A549 (cell line): ENCODE data around the gene CUL1. TPM values are rescaled to one million over a fixed set of nuclear protein-coding genes. Genes with fewer than 3 reads are reported as not detected.
A peak's percentile ranks its signal among the peaks of the same experiment; 100 is the strongest.
"Not testable (repeated sequence)": the region's sequence is repeated elsewhere in the genome, so short reads cannot be mapped to it uniquely, and the experiment has no call there.

ENCODE experiments used
- ATAC-seq, 2 experiments: fragments of 200-7000 bp in 1 of 2; fragments of >200 bp in 1 of 2; cut with Nextera tagmentation in 1 of 2; cut with Tn5 transposase in 1 of 2; 3 replicates each; pipeline versions ENCODE4 v1.8.0 to v1.9.1; 2018 to 2020; ENCODE audit warnings: mild to moderate bottlenecking in 1 of 2, moderate library complexity in 1 of 2
- CTCF ChIA-PET: fragments of 300-600 bp; sonication (Branson Sonifier 250); formaldehyde crosslinking; extraction: SDS; loops from one replicate; lab custom pipeline; 2021; ENCODE audit warnings: antibody characterized with exemption, inconsistent platforms; lab: Yijun Ruan, JAX
- POLR2A ChIA-PET: fragments of 350-600 bp; formaldehyde crosslinking; extraction: SDS; loops from one replicate; lab custom pipeline; 2021; ENCODE audit warnings: antibody characterized with exemption, inconsistent platforms; lab: Yijun Ruan, JAX
- DNase-seq, 2 experiments: peaks; one replicate each; pipeline versions ENCODE4 v3.0.0 to v3.0.0-alpha.2; 2011 to 2016; ENCODE audit warnings: low read depth in 1 of 2, low spot score in 1 of 2
- FAIRE-seq: peaks from 2 replicates; lab custom pipeline; 2011; peaks lifted over from hg19 to GRCh38; lab: Jason Lieb, UNC
- H3K27ac ChIP-seq, 2 experiments: fragments of >200 bp; sonication (Bioruptor Twin); formaldehyde crosslinking; 3 replicates each; pipeline ENCODE4 v1.5.1; 2016 to 2017
- H3K4me1 ChIP-seq: fragments of >200 bp; sonication (Bioruptor Twin); formaldehyde crosslinking; 3 replicates; pipeline ENCODE4 v1.6.1; 2016
- H3K4me2 ChIP-seq: fragments of >200 bp; sonication (Bioruptor Twin); formaldehyde crosslinking; 3 replicates; pipeline ENCODE4 v1.6.1; 2016
- H3K4me3 ChIP-seq: fragments of >200 bp; sonication (Bioruptor Twin); formaldehyde crosslinking; 3 replicates; pipeline ENCODE4 v1.5.1; 2016
- H3K9me3 ChIP-seq: fragments of >200 bp; sonication (Bioruptor Twin); formaldehyde crosslinking; 3 replicates; pipeline ENCODE4 v1.6.1; 2016
- CEBPB ChIP-seq, 2 experiments: fragments of >200 bp in 1 of 2; sonication (Bioruptor Twin) in 1 of 2; formaldehyde crosslinking in 1 of 2; IDR thresholded peaks; 2 replicates each; pipeline ENCODE4 v1.6.1; 2012 to 2016
- CHD2 ChIP-seq: fragments of 150-350 bp; IDR thresholded peaks from 2 replicates; pipeline ENCODE4 v1.6.1; 2014; ENCODE audit warnings: low read length; ENCODE audit not compliant: partially characterized antibody
- HOXB13 ChIP-seq: fragments of 250-450 bp; sonication (Bioruptor Pico); IDR thresholded peaks from 2 replicates; pipeline ENCODE4 v1.5.0; 2020; ENCODE audit warnings: low read depth, mild to moderate bottlenecking, moderate library complexity
- HOXB5 ChIP-seq: fragments of 250-450 bp; sonication (Bioruptor Pico); IDR thresholded peaks from 2 replicates; pipeline ENCODE4 v1.5.0; 2020; ENCODE audit warnings: mild to moderate bottlenecking, moderate library complexity
- MAFK ChIP-seq: fragments of 450-650 bp; IDR thresholded peaks from 2 replicates; pipeline ENCODE4 v1.6.1; 2014; ENCODE audit not compliant: partially characterized antibody
- MAZ ChIP-seq: fragments of 150-350 bp; IDR thresholded peaks from 2 replicates; pipeline ENCODE4 v1.6.1; 2014; ENCODE audit warnings: antibody characterized with exemption, low read depth, low read length, borderline replicate concordance
- MYC ChIP-seq: IDR thresholded peaks from 2 replicates; pipeline ENCODE4 v1.6.1; 2012; ENCODE audit warnings: mild to moderate bottlenecking, inconsistent platforms, low read length, improper control_type of control experiment, borderline replicate concordance
- POLR2A ChIP-seq: IDR thresholded peaks from 2 replicates; pipeline ENCODE4 v1.6.1; 2012; ENCODE audit warnings: mild to moderate bottlenecking, low read length
- SREBF2 ChIP-seq: fragments of 450-650 bp; IDR thresholded peaks from 2 replicates; pipeline ENCODE4 v1.6.1; 2014; ENCODE audit warnings: mild to moderate bottlenecking, moderate library complexity
- ZFP36 ChIP-seq: fragments of 450-650 bp; IDR thresholded peaks from 2 replicates; pipeline ENCODE4 v1.6.1; 2014; ENCODE audit warnings: borderline replicate concordance; ENCODE audit not compliant: partially characterized antibody
- WGBS: methylation state at CpG from one replicate; pipeline ENCODE4 v1.1.6; 2017; ENCODE audit errors: missing lambda C conversion rate; 5-methylcytosine and 5-hydroxymethylcytosine counted together
- polyA plus RNA-seq, 4 experiments: library from polyadenylated mRNA; depleted of rRNA in 3 of 4; stranded (reverse); fragments of >200 nt; fragmentation: RNase III in 1 of 4; extraction: RNeasy Plus Mini Kit Qiagen cat#74134 plus additional on column Dnase treatment in 1 of 4; gene quantifications; 2 replicates in 3 of 4; 3 replicates in 1 of 4; pipeline ENCODE4 v1.2.3, GENCODE V29; 2011 to 2017
- TF ChIP-seq, protein P1 (sequence below): IDR thresholded peaks from 2 replicates; pipeline ENCODE4 v1.6.1; 2012

CUL1 gene
- polyA plus RNA-seq, 2 of the 4 experiments (the other 2 are of a cell fraction), result 57.9 to 70.6 TPM

DNA sequence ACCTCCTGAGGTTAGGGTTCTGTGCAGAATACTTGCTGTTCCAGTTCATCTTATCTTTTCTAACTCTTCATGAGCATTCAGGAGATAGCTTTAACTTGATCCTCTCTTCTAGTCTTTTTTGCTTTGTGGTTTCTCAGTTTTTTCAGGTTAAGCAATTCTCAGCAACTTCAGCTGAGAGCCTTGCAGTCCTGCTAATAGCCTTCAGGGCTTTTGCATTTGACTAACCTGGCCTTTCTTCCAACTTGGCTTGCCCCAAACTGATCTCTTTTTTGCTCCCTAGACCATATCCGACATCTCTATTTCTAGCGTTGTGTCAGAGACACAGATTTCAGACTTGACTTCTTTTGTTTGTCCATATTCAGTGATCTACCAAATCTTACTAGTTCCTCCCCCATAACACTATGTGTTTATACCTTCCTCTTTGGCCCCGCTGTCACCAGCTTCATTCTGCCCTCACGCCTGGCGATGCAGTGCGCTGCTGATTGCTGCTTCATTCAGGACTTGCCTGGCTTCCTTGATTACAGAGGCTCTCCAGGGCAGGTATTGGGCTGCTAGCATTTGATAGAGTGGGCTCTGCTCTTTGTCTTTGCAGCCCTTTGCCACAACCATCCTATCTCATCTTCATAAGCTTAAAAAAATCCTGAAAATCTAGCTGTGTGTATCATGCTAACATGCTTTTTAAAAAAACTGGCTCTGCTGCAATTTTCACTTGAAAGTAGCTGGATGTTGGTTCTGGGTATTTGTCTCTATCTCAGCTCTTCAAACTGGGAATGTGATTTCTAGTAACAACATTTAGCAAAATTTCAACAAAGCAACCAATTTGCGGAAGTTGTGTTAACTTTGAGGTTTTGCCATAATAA is 9.6 kb downstream of the CUL1 start:
- FAIRE-seq (no peak), DNase-seq (no peak), ATAC-seq (no peak)
- ChIA-PET CTCF (interaction anchor here (1.0 to 1.2 kb wide), 2 partner anchors 11 to 133 kb away, joined by 3 to 5 read pairs; no protein-coding TSS in a partner anchor), POLR2A (no interaction called here)
- H3K4me2 ChIP-seq, result no peak overlapping the region
- H3K27ac ChIP-seq, result no peak overlapping the region
- no peaks in the 10 kb centered on the region for H3K9me3 ChIP-seq
- peaks cover 25% of the 10 kb centered on the region for H3K4me1 ChIP-seq
- no peak overlapping the region for H3K4me3 ChIP-seq
- TF ChIP-seq SREBF2 (no peak), ZFP36 (no peak), CHD2 (no peak), MYC (no peak), HOXB5 (CRISPR knock-in tag) (no peak), HOXB13 (CRISPR knock-in tag) (no peak), POLR2A (no peak)
- TF ChIP-seq, protein P1, sequence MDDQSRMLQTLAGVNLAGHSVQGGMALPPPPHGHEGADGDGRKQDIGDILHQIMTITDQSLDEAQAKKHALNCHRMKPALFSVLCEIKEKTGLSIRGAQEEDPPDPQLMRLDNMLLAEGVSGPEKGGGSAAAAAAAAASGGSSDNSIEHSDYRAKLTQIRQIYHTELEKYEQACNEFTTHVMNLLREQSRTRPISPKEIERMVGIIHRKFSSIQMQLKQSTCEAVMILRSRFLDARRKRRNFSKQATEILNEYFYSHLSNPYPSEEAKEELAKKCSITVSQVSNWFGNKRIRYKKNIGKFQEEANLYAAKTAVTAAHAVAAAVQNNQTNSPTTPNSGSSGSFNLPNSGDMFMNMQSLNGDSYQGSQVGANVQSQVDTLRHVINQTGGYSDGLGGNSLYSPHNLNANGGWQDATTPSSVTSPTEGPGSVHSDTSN, result no peak
- 96% methylated on average over 7 of the region's 7 CpGs for WGBS

DNA sequence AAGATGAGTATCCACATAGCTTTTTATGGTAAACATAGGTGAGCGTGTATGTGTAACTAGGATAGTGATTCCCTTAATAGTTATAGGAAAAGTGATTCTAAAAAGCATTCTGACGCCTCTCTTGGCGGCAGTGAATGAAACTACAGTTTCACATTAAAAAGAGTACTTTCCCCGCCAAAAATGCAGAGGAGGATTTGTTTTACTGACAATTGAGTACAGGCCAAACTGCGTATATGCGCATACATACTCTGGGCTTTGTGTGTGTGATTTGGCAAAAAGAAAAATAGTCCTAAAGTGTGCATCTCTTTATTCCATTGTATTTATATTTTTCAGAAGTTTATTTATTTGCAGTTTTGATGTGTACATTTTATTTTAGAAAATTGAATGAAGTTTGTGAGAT is 10.3 kb downstream of the CUL1 start:
- no peaks in the 10 kb centered on the region for H3K9me3 ChIP-seq
- TF ChIP-seq MAZ, result no peak
- TF ChIP-seq, all 56 proteins: peak for 0
- POLR2A ChIA-PET, result no interaction called here
- whole genome bisulfite sequencing, result 91% methylated on average over 6 of the region's 6 CpGs
- CTCF ChIA-PET, result interaction anchor here (1.0 to 1.2 kb wide), 2 partner anchors 10 to 134 kb away, joined by 3 to 5 read pairs; no protein-coding TSS in a partner anchor
- no peak overlapping the region for H3K4me2 ChIP-seq
- DNase-seq, result no peak
- no peak for ATAC-seq
- no peak for FAIRE-seq
- no peak overlapping the region for H3K27ac ChIP-seq
- H3K4me1 ChIP-seq, result peaks cover 19% of the 10 kb centered on the region
- H3K4me3 ChIP-seq, result no peak overlapping the region

DNA sequence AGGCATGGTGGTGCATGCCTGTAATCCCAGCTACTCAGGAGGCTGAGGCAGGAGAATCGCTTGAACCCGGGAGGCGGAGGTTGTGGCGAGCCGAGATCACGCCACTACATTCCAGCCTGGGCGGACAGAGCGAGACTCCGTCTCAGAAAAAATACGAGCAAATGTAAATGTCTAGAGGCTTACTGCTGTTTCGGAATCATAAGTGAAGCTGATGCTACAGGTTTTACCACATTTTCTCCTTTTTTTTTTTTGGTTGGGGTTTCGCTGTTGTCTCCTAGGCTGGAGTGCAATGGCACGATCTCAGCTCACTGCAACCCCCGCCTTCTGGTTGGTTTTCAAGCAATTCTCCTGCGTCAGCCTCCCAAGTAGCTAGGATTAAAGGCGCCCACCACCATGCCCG is 11.7 kb downstream of the CUL1 start:
- CTCF ChIA-PET, result interaction anchor here (1.4 kb wide), 1 partner anchor 20 kb away, joined by 3 read pairs; no protein-coding TSS in a partner anchor
- POLR2A ChIA-PET, ATAC-seq, H3K4me3 ChIP-seq, FAIRE-seq, H3K4me1 ChIP-seq, DNase-seq, H3K9me3 ChIP-seq, H3K27ac ChIP-seq, H3K4me2 ChIP-seq: not testable (repeated sequence)
- WGBS, result 89% methylated on average over 17 of the region's 17 CpGs

DNA sequence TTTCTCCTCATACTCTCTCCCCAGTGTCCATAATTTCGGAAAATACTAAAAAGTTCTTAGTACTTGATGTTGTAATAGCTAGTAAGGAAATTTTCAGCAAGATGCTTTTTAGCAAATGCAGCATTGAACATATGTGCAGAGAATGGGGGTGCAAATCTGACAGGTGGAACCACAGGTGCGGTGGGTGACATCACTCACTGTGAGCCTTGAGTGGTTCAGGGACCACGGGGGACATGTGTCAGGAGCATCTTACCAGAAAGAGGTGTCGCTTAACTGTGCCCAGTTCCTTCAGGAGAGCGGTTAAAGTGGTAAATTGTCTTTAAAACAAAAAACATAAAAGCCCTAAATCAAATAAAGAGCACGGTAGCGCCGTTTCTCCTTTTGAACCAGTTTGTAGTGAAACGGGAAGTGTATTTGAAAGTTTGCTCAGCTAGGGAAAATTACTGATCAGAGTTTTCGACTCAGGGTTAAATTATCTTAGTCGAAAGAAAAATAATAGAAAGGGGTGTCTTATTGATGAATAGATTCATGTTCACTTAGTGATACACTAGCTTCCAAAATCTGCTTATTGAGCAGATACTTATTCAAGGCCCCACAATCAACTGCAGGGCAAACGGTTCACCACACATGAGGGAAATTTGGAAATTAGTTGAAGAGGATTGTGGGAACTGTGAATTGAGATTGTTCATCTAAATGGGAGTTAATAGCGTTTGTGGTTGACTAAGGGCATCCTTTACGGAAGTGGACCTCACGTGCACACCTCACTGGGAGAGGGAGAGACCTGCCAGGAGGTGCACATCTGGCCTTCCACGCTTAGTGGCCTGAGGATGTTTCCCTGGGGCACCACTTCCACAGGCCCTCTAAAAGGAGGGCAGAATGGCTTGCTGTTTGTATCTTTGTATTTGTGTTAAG is 12.7 kb downstream of the CUL1 start:
- H3K9me3 ChIP-seq, result no peaks in the 10 kb centered on the region
- CTCF ChIA-PET, result interaction anchor here (0.7 to 1.4 kb wide), 3 partner anchors 9 to 19 kb away, joined by 3 to 4 read pairs (median 3); no protein-coding TSS in a partner anchor
- TF ChIP-seq CEBPB (IDR thresholded peaks at IDR 0.05) (no peak), MAFK (peak; percentile 8)
- ATAC-seq, result no peak
- H3K4me1 ChIP-seq, result peaks cover 2% of the 10 kb centered on the region; the same call in 1 of the 3 replicates
- 93% methylated on average over 16 of the region's 16 CpGs for WGBS
- POLR2A ChIA-PET, result no interaction called here
- FAIRE-seq, result no peak
- no peak overlapping the region for H3K27ac ChIP-seq
- H3K4me3 ChIP-seq, result no peak overlapping the region
- no peak overlapping the region for H3K4me2 ChIP-seq
- DNase-seq, result no peak
